SJSA1 (cell line): ENCODE measurements around the gene RDH12. TPM values are rescaled to one million over a fixed set of nuclear protein-coding genes. Genes with fewer than 3 reads are reported as not detected.

Experiments used
- DNase-seq, 2 experiments: peaks; one replicate each; pipeline ENCODE4 v3.0.0-alpha.2; 2015 to 2020; ENCODE audit warnings: low spot score in 2 of 2, low read depth in 1 of 2
- H3K27ac ChIP-seq: fragments of 250-450 bp; sonication (Bioruptor Pico); 2 replicates; pipeline ENCODE4 v1.5.1; 2020; ENCODE audit warnings: mild to moderate bottlenecking, moderate library complexity
- H3K27me3 ChIP-seq: fragments of 250-450 bp; sonication (Bioruptor Pico); replicated peaks from 2 replicates; pipeline ENCODE4 v1.5.1; 2020; ENCODE audit warnings: mild to moderate bottlenecking, moderate library complexity
- H3K36me3 ChIP-seq: fragments of 250-450 bp; sonication (Bioruptor Pico); 2 replicates; pipeline ENCODE4 v1.5.1; 2020; ENCODE audit warnings: mild to moderate bottlenecking
- H3K4me1 ChIP-seq: fragments of 250-450 bp; sonication (Bioruptor Pico); replicated peaks from 2 replicates; pipeline ENCODE4 v1.6.1; 2021; ENCODE audit warnings: mild to moderate bottlenecking
- H3K4me3 ChIP-seq: fragments of 250-450 bp; sonication (Bioruptor Pico); 2 replicates; pipeline ENCODE4 v1.5.1; 2020; ENCODE audit warnings: mild to moderate bottlenecking
- H3K9me3 ChIP-seq: fragments of 250-450 bp; sonication (Bioruptor Pico); replicated peaks from 2 replicates; pipeline ENCODE4 v1.5.1; 2020; ENCODE audit warnings: mild to moderate bottlenecking
- total RNA-seq: library from RNA; depleted of rRNA; stranded (reverse); fragments of >200 nt; shearing (Covaris generic); gene quantifications from 2 replicates; pipeline ENCODE4 v1.2.3, GENCODE V29; 2014; rRNA removed

RDH12 gene
- total RNA-seq, 1 experiment from 2014 or later, result not detected

GRCh38 chr14:67768219-67768618 is 66.5 kb downstream of the RDH12 start:
- no peaks in the 10 kb centered on the region for H3K27me3 ChIP-seq
- H3K9me3 ChIP-seq, result no peaks in the 10 kb centered on the region
- H3K27ac ChIP-seq, result no peak overlapping the region
- no peak overlapping the region for H3K4me3 ChIP-seq
- H3K36me3 ChIP-seq, result peaks cover 53% of the 10 kb centered on the region
- no peaks in the 10 kb centered on the region for H3K4me1 ChIP-seq
- no peak for DNase-seq

DNA sequence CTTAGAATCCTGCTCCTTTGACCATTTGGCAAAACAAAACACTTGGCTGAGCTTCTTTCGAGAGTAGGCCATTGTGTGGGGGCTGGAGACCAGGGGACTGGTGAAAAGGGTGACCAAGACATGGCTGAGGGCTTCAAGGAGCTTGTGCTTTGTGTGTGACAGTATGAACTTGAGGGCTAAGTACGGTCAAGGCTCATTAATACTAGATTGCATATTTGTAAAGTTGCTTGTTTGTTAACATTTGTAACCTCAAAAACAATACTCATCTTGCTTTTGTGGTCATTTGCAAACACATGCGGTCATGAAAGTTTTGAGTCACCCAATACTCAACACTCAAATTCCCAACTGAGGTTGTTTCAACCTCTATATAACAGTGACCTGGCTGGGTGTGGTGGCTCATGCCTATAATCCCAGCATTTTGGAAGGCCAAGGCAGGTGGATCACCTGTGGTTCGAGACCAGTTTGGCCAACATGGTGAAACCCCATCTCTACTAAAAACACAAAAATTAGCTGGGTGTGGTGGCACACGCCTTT is 72.2 kb downstream of the RDH12 start:
- Histone ChIP-seq H3K27ac (no peak overlapping the region), H3K4me3 (no peak overlapping the region), H3K27me3 (no peaks in the 10 kb centered on the region), H3K36me3 (peaks cover 58% of the 10 kb centered on the region), H3K9me3 (no peaks in the 10 kb centered on the region), H3K4me1 (no peaks in the 10 kb centered on the region)
- no peak for DNase-seq

DNA sequence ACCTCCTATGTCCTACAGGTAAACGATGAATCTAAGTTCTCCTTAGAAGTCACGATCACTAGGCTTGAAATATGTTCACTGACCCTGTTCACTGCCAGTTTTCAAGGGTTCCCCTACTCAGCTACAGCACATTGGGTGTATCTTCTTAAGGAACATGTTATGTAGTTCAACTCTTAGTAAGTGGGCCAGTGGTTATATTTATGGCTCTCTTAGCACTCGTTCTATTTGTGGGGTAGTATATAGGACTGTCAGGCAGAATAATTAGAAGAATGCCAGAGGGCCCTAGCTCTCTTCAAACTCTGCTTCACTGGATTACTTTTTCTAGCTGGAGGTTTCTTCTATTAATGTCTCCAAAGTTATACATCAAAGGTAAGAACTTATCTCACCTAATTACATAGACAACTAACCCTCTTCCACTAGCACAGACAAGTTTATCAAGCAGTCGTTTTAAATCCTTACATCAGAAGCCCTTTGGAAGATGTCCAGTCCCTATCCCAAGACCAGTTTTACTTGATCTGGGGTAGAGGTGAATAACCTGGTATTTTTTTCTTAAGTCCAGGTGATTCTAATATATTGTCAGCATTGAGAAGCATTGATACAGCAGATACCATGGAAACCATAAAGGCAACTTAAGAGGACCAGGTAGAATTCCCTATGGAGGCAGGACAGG is 75.1 kb downstream of the RDH12 start:
- no peak overlapping the region for H3K27ac ChIP-seq

GRCh38 chr14:67778792-67779191 is 77.1 kb downstream of the RDH12 start:
- H3K27ac ChIP-seq, result no peak overlapping the region
- no peak overlapping the region for H3K4me3 ChIP-seq
- DNase-seq, result no peak
- H3K9me3 ChIP-seq, result no peaks in the 10 kb centered on the region
- no peaks in the 10 kb centered on the region for H3K4me1 ChIP-seq
- peaks cover 70% of the 10 kb centered on the region for H3K36me3 ChIP-seq
- no peaks in the 10 kb centered on the region for H3K27me3 ChIP-seq

More for the DNA sequence above, 75.1 kb downstream of the RDH12 start:
- Histone ChIP-seq H3K27me3 (no peaks in the 10 kb centered on the region), H3K36me3 (peaks cover 61% of the 10 kb centered on the region), H3K4me3 (no peak overlapping the region), H3K9me3 (no peaks in the 10 kb centered on the region), H3K4me1 (no peaks in the 10 kb centered on the region)
- no peak for DNase-seq

DNA sequence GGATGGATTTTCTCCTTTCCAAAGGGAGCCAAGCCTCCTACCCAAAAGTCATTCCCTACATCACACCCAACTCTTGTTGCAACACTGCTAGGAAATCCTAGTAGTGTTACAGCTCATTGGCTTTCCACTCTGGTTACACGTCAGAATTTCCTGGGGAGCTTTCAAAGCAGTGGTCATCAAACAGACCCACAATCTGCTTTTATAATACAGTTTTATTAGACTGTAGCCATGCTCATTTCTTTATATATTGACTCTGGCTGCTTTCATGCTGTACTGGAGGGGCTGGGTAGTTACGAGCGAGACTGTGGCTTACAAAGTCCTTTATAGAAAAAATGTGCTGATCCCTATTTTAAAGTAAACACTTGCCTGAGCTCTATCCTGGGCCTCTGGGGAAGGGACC is 80.4 kb downstream of the RDH12 start:
- no peak overlapping the region for H3K4me3 ChIP-seq
- no peaks in the 10 kb centered on the region for H3K27me3 ChIP-seq
- H3K27ac ChIP-seq, result no peak overlapping the region
- no peaks in the 10 kb centered on the region for H3K4me1 ChIP-seq
- no peaks in the 10 kb centered on the region for H3K9me3 ChIP-seq
- DNase-seq, result no peak
- peaks cover 60% of the 10 kb centered on the region for H3K36me3 ChIP-seq

Other genes starting within 250 kb of the RDH12 start
- 0.71 and 10.9 TPM in 2 replicates for gene TMEM229B, start 213.2 kb upstream of the RDH12 start, total RNA-seq
- gene PLEKHH1, start 168.6 kb upstream of the RDH12 start, total RNA-seq, result 0.97 TPM in 1 of 2 replicates, not detected in the other
- gene PIGH, start 101.6 kb upstream of the RDH12 start, total RNA-seq, result 11.2 and 20.4 TPM in 2 replicates
- gene ARG2, start 82.0 kb upstream of the RDH12 start, total RNA-seq, result 4.9 and 7.4 TPM in 2 replicates
- gene VTI1B, start 27.3 kb upstream of the RDH12 start, total RNA-seq, result 36.2 and 49.2 TPM in 2 replicates
- gene RDH11, start 6.1 kb upstream of the RDH12 start, total RNA-seq, result 54.7 and 63.4 TPM in 2 replicates
- 9.2 and 9.4 TPM in 2 replicates for gene ZFYVE26, start 114.7 kb downstream of the RDH12 start, total RNA-seq
- gene RAD51B, start 117.9 kb downstream of the RDH12 start, total RNA-seq, result 4.7 and 6.6 TPM in 2 replicates